ENCODE measurements around the gene C20orf173. TPM values are rescaled to one million over a fixed set of nuclear protein-coding genes. Genes with fewer than 3 reads are reported as not detected.

C20orf173 gene
- polyA plus RNA-seq, 1 donor from 2014 or later = not detected

GRCh38 chr20:35559042-35559693 is 29.7 kb upstream of the C20orf173 start:
- Histone ChIP-seq H2AFZ (ENCODE audit: low read depth, low read length) (no peak overlapping the region), H3K4me3 (ENCODE audit: low read length) (no peak overlapping the region), H3K9ac (ENCODE audit: low read length) (no peak overlapping the region), H4K20me1 (ENCODE audit: insufficient read depth) (no peaks in the 10 kb centered on the region), H3K79me2 (replicated peaks; ENCODE audit: insufficient read depth, low read length) (no peaks in the 10 kb centered on the region), H3K27me3 (ENCODE audit: insufficient read depth, low read depth, low read length) (no peaks in the 10 kb centered on the region), H3F3A (ENCODE audit: insufficient read depth, low read length, poor library complexity, severe bottlenecking) (no peaks in the 10 kb centered on the region), H3K9me3 (ENCODE audit: low read length) (no peaks in the 10 kb centered on the region), H3K27ac (ENCODE audit: low read length) (no peak overlapping the region), H3K9me2 (ENCODE audit: insufficient read depth, low read length) (no peaks in the 10 kb centered on the region), H3K4me2 (ENCODE audit: low read length) (no peak overlapping the region), H3K36me3 (ENCODE audit: insufficient read depth, low read length) (no peaks in the 10 kb centered on the region)
- no peak for TF ChIP-seq MXI1 (conservative IDR thresholded peaks at IDR 0.05; ENCODE audit: poor library complexity, severe bottlenecking)
- no peak for TF ChIP-seq EP300 (conservative IDR thresholded peaks at IDR 0.05; ENCODE audit: poor library complexity, severe bottlenecking)
- TF ChIP-seq EZH2 (IDR thresholded peaks at IDR 0.05; ENCODE audit: borderline replicate concordance, insufficient read depth, low read length, poor library complexity, severe bottlenecking) = no peak
- no peak for TF ChIP-seq SMC3 (conservative IDR thresholded peaks at IDR 0.05; ENCODE audit: poor library complexity)
- TF ChIP-seq RAD21 (conservative IDR thresholded peaks at IDR 0.05) = no peak

DNA sequence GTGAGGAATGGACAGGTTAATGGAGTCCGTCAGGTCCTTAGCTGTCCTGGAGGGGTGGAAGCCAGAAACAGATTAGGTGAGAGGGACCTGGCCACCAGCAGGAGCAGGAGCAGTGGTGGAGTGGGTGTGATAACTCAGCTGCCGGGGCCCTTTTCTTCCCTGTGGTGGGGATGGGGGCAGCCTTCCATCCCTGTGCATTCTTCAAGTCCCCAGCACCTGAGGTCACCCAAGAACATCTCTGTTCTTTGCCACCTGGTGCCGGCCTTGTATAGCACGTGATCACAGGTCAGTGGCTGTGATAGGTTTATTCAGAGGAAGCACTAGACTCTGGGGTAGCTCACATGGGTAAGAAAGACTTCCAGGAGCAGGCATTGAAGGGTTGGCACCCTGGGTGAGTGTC is 29.0 kb upstream of the C20orf173 start:
- no peaks in the 10 kb centered on the region for H3K9me3 ChIP-seq (ENCODE audit: low read length)
- H3K27me3 ChIP-seq (ENCODE audit: insufficient read depth, low read depth, low read length) = no peaks in the 10 kb centered on the region
- H3K27ac ChIP-seq (ENCODE audit: low read length) = no peak overlapping the region
- no peaks in the 10 kb centered on the region for H3F3A ChIP-seq (ENCODE audit: insufficient read depth, low read length, poor library complexity, severe bottlenecking)
- no peak overlapping the region for H3K4me3 ChIP-seq (ENCODE audit: low read length)
- TF ChIP-seq EP300 (conservative IDR thresholded peaks at IDR 0.05; ENCODE audit: poor library complexity, severe bottlenecking) = no peak
- no peak for TF ChIP-seq MXI1 (conservative IDR thresholded peaks at IDR 0.05; ENCODE audit: poor library complexity, severe bottlenecking)
- no peak for TF ChIP-seq REST (IDR thresholded peaks at IDR 0.05; ENCODE audit: borderline replicate concordance)
- TF ChIP-seq SMC3 (conservative IDR thresholded peaks at IDR 0.05; ENCODE audit: poor library complexity) = no peak
- no peak for TF ChIP-seq RAD21 (conservative IDR thresholded peaks at IDR 0.05)
- no peak for TF ChIP-seq TAF1 (IDR thresholded peaks at IDR 0.05; ENCODE audit: low read depth)
- no peak for TF ChIP-seq POLR2AphosphoS5 (IDR thresholded peaks at IDR 0.05)
- no peak for TF ChIP-seq CTCF (IDR thresholded peaks at IDR 0.05; ENCODE audit: poor library complexity, severe bottlenecking)
- TF ChIP-seq EZH2 (IDR thresholded peaks at IDR 0.05; ENCODE audit: borderline replicate concordance, insufficient read depth, low read length, poor library complexity, severe bottlenecking) = no peak
- no peaks in the 10 kb centered on the region for H4K20me1 ChIP-seq (ENCODE audit: insufficient read depth)
- H3K9ac ChIP-seq (ENCODE audit: low read length) = no peak overlapping the region
- H3K4me2 ChIP-seq (ENCODE audit: low read length) = no peak overlapping the region
- no peaks in the 10 kb centered on the region for H3K36me3 ChIP-seq (ENCODE audit: insufficient read depth, low read length)
- no peaks in the 10 kb centered on the region for H3K9me2 ChIP-seq (ENCODE audit: insufficient read depth, low read length)
- H2AFZ ChIP-seq (ENCODE audit: low read depth, low read length) = no peak overlapping the region
- no peaks in the 10 kb centered on the region for H3K79me2 ChIP-seq (replicated peaks; ENCODE audit: insufficient read depth, low read length)

Data from neural cell (in vitro differentiated cells).